HepG2 (cell line): ENCODE results near the gene HOXA6. TPM values are rescaled to one million over a fixed set of nuclear protein-coding genes. Genes with fewer than 3 reads are reported as not detected.
A peak's percentile ranks its signal among the peaks of the same experiment; 100 is the strongest.

Experiments
- DPF2 ChIP-seq: sonication (generic); formaldehyde crosslinking; IDR thresholded peaks from 2 replicates; pipeline ENCODE4 v1.4.0; 2020; ENCODE audit warnings: mild to moderate bottlenecking, low read depth, missing genetic modification reagents, borderline replicate concordance
- JARID2 ChIP-seq: sonication (generic); formaldehyde crosslinking; IDR thresholded peaks from 2 replicates; pipeline ENCODE4 v1.8.1; 2023; ENCODE audit warnings: missing genetic modification reagents, inconsistent platforms; ENCODE audit not compliant: insufficient replicate concordance
- KDM5A ChIP-seq: fragments of 200-600 bp; sonication (generic); IDR thresholded peaks from 2 replicates; pipeline ENCODE4 v1.7.0; 2018; ENCODE audit warnings: antibody characterized with exemption, mild to moderate bottlenecking, low read length, borderline replicate concordance
- MATR3 ChIP-seq: sonication (generic); formaldehyde crosslinking; IDR thresholded peaks from 2 replicates; pipeline ENCODE4 v1.4.0; 2020; ENCODE audit warnings: missing genetic modification reagents
- MBD4 ChIP-seq: IDR thresholded peaks from 2 replicates; pipeline ENCODE4 v1.6.1; 2012; ENCODE audit warnings: low read length, inconsistent platforms, borderline replicate concordance
- POLR2A ChIP-seq, 2 experiments: IDR thresholded peaks; 2 replicates each; pipeline ENCODE4 v1.6.1; 2011; ENCODE audit warnings: low read depth in 2 of 2, low read length in 2 of 2, mild to moderate bottlenecking in 1 of 2, moderate library complexity in 1 of 2; ENCODE audit not compliant: insufficient read depth in 1 of 2
- TSC22D2 ChIP-seq: sonication (generic); formaldehyde crosslinking; IDR thresholded peaks from 2 replicates; pipeline ENCODE4 v1.5.1; 2020; ENCODE audit warnings: missing genetic modification reagents, mild to moderate bottlenecking, borderline replicate concordance
- ZFP37 ChIP-seq: sonication (generic); formaldehyde crosslinking; IDR thresholded peaks from 2 replicates; pipeline ENCODE4 v1.4.0; 2020; ENCODE audit warnings: missing genetic modification reagents, borderline replicate concordance
- ZFY ChIP-seq: sonication (generic); formaldehyde crosslinking; IDR thresholded peaks from 2 replicates; pipeline ENCODE4 v1.4.0; 2020; ENCODE audit warnings: missing genetic modification reagents
- ZNF121 ChIP-seq: sonication (generic); formaldehyde crosslinking; IDR thresholded peaks from 2 replicates; pipeline ENCODE4 v1.5.0; 2020; ENCODE audit warnings: mild to moderate bottlenecking, missing genetic modification reagents
- ZNF160 ChIP-seq: sonication (generic); formaldehyde crosslinking; IDR thresholded peaks from 2 replicates; pipeline ENCODE4 v1.8.0; 2022; ENCODE audit warnings: mild to moderate bottlenecking, inconsistent platforms, missing genetic modification reagents
- ZNF335 ChIP-seq: sonication (generic); formaldehyde crosslinking; IDR thresholded peaks from 2 replicates; pipeline ENCODE4 v1.4.0; 2020; ENCODE audit warnings: missing genetic modification reagents
- ZNF776 ChIP-seq: sonication (generic); formaldehyde crosslinking; IDR thresholded peaks from 2 replicates; pipeline ENCODE4 v1.4.0; 2020; ENCODE audit warnings: mild to moderate bottlenecking, missing genetic modification reagents
- ZNF83 ChIP-seq: sonication (generic); formaldehyde crosslinking; IDR thresholded peaks from 2 replicates; pipeline ENCODE4 v1.4.0; 2020; ENCODE audit warnings: missing genetic modification reagents, mild to moderate bottlenecking, borderline replicate concordance
- polyA plus RNA-seq, 8 experiments: library from polyadenylated mRNA; depleted of rRNA in 3 of 8; stranded (reverse) in 7 of 8; unstranded in 1 of 8; fragments of >200 nt; fragmentation: Illumina TruSeq in 4 of 8; extraction: Trizol in 4 of 8; gene quantifications; 2 replicates each; pipeline versions ENCODE4 v1.2.1 to v1.2.3, GENCODE V29; 2011 to 2016; ENCODE audit warnings: low read depth in 4 of 8, missing spikeins in 1 of 8, mixed read lengths in 1 of 8; ENCODE audit not compliant: insufficient read depth in 1 of 8
- total RNA-seq, 5 experiments: library from RNA; depleted of rRNA; stranded (reverse); fragments of >200 nt; fragmentation: Illumina TruSeq; extraction: Trizol; gene quantifications; 2 replicates each; pipeline ENCODE4 v1.2.3, GENCODE V29; 2016; ENCODE audit warnings: low read depth in 1 of 5
- TF ChIP-seq, protein P1 (sequence below): IDR thresholded peaks from 2 replicates; pipeline ENCODE4 v1.6.1; 2016; ENCODE audit warnings: control low read depth
- TF ChIP-seq, protein P2 (sequence below): sonication (generic); formaldehyde crosslinking; IDR thresholded peaks from 2 replicates; pipeline ENCODE4 v1.4.0; 2020; ENCODE audit warnings: missing genetic modification reagents
- TF ChIP-seq, protein P3 (sequence below): sonication (generic); formaldehyde crosslinking; conservative IDR thresholded peaks from 2 replicates; pipeline ENCODE4 v1.5.0; 2020; ENCODE audit warnings: missing genetic modification reagents
- TF ChIP-seq, protein P4 (sequence below): conservative IDR thresholded peaks from 2 replicates; pipeline ENCODE4 v1.6.1; 2018; ENCODE audit warnings: missing genetic modification reagents
- TF ChIP-seq, protein P5 (sequence below): sonication (generic); formaldehyde crosslinking; IDR thresholded peaks from 2 replicates; pipeline ENCODE4 v1.8.0; 2022; ENCODE audit warnings: missing genetic modification reagents, low read depth, mild to moderate bottlenecking, borderline replicate concordance
- TF ChIP-seq, protein P6 (sequence below): sonication (generic); formaldehyde crosslinking; IDR thresholded peaks from 2 replicates; pipeline ENCODE4 v1.8.0; 2022; ENCODE audit warnings: mild to moderate bottlenecking, missing genetic modification reagents, moderate library complexity
- TF ChIP-seq, protein P7 (sequence below): sonication (generic); formaldehyde crosslinking; IDR thresholded peaks from 2 replicates; pipeline ENCODE4 v1.5.1; 2020; ENCODE audit warnings: missing genetic modification reagents, mild to moderate bottlenecking, borderline replicate concordance

HOXA6 gene
- total and polyA plus RNA-seq, 2 of the 13 experiments (the other 11 are each of a cell fraction or from before 2014, with no cell fraction given): 1.3 to 1.5 TPM

DNA sequence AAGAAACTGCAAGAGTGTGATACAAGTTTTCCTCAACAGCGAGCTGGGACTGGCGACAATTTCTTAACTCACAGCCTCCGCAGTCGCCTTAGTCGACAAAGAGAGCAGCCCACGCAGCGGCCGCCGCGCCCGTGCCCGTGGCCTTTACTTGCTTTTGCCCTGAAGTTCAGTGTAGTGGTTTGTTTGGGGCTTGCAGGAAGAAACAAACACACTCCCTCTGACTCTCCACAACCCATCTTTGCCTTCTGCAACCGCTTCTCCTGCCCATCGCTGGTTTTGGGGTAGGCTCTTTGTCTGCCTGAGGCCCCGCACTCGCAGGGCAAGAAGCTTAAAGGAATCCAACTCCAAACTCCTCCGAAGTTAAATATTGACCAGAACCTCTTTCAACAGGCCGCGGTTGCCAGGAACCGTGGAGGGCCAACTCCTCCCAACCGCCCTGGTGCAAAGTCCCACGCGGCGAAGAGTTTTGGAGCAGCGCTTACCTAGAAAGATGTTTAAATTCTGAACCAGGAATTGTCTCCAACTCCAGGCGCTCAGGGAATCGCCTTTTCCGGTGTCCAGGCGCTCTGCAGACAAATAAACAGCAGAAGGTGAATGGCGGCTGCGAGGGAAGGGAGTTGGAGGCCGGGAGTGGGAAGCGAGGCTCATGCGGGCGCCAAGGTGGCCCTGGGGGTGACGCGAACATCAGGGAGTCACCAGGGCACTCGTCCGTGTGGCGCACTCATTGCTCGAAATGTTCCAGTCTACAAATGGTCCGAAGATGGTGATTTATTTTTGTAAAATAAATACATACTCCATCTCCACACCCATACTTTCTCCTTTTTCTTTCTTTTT, 25.3 kb downstream of the HOXA6 start (continued):
- TF ChIP-seq, protein P1, sequence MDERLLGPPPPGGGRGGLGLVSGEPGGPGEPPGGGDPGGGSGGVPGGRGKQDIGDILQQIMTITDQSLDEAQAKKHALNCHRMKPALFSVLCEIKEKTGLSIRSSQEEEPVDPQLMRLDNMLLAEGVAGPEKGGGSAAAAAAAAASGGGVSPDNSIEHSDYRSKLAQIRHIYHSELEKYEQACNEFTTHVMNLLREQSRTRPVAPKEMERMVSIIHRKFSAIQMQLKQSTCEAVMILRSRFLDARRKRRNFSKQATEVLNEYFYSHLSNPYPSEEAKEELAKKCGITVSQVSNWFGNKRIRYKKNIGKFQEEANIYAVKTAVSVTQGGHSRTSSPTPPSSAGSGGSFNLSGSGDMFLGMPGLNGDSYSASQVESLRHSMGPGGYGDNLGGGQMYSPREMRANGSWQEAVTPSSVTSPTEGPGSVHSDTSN (CRISPR knock-in tag): no peak
- TF ChIP-seq MATR3 (no peak), ZNF83 (CRISPR knock-in tag) (no peak), TSC22D2 (CRISPR knock-in tag) (no peak), POLR2A (IDR thresholded peaks at IDR 0.05; ENCODE audit: insufficient read depth in 1 of 2, low read depth in 2 of 2, low read length in 2 of 2) (peak; percentile 81 to 96), MBD4 (no peak), KDM5A (no peak), ZFY (peak; percentile 68; the same call in 1 of the 2 replicates), DPF2 (CRISPR knock-in tag) (no peak; the same call in 1 of the 2 replicates), ZNF335 (CRISPR knock-in tag) (peak; percentile 60; the same call in 1 of the 2 replicates), ZFP37 (CRISPR knock-in tag) (no peak), JARID2 (CRISPR knock-in tag) (no peak), ZNF160 (CRISPR knock-in tag) (0 out of 2 replicates have a peak, but pooled peaks have one; percentile 51), ZNF121 (CRISPR knock-in tag) (no peak), ZNF776 (CRISPR knock-in tag) (0 out of 2 replicates have a peak, but pooled peaks have one; percentile 35)
- TF ChIP-seq, protein P2, sequence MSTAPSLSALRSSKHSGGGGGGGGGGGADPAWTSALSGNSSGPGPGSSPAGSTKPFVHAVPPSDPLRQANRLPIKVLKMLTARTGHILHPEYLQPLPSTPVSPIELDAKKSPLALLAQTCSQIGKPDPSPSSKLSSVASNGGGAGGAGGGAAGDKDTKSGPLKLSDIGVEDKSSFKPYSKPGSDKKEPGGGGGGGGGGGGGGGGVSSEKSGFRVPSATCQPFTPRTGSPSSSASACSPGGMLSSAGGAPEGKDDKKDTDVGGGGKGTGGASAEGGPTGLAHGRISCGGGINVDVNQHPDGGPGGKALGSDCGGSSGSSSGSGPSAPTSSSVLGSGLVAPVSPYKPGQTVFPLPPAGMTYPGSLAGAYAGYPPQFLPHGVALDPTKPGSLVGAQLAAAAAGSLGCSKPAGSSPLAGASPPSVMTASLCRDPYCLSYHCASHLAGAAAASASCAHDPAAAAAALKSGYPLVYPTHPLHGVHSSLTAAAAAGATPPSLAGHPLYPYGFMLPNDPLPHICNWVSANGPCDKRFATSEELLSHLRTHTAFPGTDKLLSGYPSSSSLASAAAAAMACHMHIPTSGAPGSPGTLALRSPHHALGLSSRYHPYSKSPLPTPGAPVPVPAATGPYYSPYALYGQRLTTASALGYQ (CRISPR knock-in tag): peak; percentile 87
- TF ChIP-seq, protein P3, sequence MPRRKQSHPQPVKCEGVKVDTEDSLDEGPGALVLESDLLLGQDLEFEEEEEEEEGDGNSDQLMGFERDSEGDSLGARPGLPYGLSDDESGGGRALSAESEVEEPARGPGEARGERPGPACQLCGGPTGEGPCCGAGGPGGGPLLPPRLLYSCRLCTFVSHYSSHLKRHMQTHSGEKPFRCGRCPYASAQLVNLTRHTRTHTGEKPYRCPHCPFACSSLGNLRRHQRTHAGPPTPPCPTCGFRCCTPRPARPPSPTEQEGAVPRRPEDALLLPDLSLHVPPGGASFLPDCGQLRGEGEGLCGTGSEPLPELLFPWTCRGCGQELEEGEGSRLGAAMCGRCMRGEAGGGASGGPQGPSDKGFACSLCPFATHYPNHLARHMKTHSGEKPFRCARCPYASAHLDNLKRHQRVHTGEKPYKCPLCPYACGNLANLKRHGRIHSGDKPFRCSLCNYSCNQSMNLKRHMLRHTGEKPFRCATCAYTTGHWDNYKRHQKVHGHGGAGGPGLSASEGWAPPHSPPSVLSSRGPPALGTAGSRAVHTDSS (CRISPR knock-in tag): no peak
- TF ChIP-seq, protein P4, sequence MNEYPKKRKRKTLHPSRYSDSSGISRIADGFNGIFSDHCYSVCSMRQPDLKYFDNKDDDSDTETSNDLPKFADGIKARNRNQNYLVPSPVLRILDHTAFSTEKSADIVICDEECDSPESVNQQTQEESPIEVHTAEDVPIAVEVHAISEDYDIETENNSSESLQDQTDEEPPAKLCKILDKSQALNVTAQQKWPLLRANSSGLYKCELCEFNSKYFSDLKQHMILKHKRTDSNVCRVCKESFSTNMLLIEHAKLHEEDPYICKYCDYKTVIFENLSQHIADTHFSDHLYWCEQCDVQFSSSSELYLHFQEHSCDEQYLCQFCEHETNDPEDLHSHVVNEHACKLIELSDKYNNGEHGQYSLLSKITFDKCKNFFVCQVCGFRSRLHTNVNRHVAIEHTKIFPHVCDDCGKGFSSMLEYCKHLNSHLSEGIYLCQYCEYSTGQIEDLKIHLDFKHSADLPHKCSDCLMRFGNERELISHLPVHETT: no peak; the same call in 1 of the 2 replicates
- TF ChIP-seq, protein P5, sequence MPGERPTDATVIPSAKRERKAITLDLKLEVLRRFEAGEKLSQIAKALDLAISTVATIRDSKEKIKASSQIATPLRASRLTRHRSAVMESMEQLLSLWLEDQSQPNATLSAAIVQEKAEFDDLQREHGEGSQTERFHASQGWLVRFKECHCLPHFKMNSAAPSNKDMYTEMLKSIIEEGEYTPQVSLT: no peak
- TF ChIP-seq, protein P6, sequence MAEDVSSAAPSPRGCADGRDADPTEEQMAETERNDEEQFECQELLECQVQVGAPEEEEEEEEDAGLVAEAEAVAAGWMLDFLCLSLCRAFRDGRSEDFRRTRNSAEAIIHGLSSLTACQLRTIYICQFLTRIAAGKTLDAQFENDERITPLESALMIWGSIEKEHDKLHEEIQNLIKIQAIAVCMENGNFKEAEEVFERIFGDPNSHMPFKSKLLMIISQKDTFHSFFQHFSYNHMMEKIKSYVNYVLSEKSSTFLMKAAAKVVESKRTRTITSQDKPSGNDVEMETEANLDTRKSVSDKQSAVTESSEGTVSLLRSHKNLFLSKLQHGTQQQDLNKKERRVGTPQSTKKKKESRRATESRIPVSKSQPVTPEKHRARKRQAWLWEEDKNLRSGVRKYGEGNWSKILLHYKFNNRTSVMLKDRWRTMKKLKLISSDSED (CRISPR knock-in tag): no peak
- TF ChIP-seq, protein P7, sequence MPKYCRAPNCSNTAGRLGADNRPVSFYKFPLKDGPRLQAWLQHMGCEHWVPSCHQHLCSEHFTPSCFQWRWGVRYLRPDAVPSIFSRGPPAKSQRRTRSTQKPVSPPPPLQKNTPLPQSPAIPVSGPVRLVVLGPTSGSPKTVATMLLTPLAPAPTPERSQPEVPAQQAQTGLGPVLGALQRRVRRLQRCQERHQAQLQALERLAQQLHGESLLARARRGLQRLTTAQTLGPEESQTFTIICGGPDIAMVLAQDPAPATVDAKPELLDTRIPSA (CRISPR knock-in tag): no peak
